Mammary epithelial cell (primary cell): ENCODE results near the gene PGM3.

ENCODE experiments used
- EZH2 ChIP-seq: IDR thresholded peaks from 2 replicates; pipeline ENCODE4 v1.6.1; 2012; ENCODE audit warnings: low read length, inconsistent platforms, borderline replicate concordance
- TF ChIP-seq, protein P1 (sequence below), 2 donors: IDR thresholded peaks in 1 of 2; conservative IDR thresholded peaks in 1 of 2; 2 replicates each; pipeline ENCODE4 v1.5.1; 2011 to 2012; ENCODE audit warnings: inconsistent platforms in 2 of 2, low read length in 2 of 2, mild to moderate bottlenecking in 2 of 2, control low read depth in 1 of 2, low read depth in 1 of 2; ENCODE audit not compliant: insufficient read depth in 1 of 2; ENCODE audit errors: extremely low read depth in 1 of 2

- TF ChIP-seq, protein P1, sequence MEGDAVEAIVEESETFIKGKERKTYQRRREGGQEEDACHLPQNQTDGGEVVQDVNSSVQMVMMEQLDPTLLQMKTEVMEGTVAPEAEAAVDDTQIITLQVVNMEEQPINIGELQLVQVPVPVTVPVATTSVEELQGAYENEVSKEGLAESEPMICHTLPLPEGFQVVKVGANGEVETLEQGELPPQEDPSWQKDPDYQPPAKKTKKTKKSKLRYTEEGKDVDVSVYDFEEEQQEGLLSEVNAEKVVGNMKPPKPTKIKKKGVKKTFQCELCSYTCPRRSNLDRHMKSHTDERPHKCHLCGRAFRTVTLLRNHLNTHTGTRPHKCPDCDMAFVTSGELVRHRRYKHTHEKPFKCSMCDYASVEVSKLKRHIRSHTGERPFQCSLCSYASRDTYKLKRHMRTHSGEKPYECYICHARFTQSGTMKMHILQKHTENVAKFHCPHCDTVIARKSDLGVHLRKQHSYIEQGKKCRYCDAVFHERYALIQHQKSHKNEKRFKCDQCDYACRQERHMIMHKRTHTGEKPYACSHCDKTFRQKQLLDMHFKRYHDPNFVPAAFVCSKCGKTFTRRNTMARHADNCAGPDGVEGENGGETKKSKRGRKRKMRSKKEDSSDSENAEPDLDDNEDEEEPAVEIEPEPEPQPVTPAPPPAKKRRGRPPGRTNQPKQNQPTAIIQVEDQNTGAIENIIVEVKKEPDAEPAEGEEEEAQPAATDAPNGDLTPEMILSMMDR (conservative IDR thresholded peaks at IDR 0.05 in 1 of 2, IDR thresholded peaks at IDR 0.05 in 1 of 2; ENCODE audit: extremely low read depth in 1 of 2, insufficient read depth in 1 of 2, low read depth in 1 of 2, low read length in 2 of 2) = no peak
- no peak for TF ChIP-seq EZH2
These were observed 892 bp upstream of the PGM3 start for GRCh38 chr6:83193747-83194566.
